8988T (cell line): ENCODE results near the gene CHST11.
A peak's percentile ranks its signal among the peaks of the same experiment; 100 is the strongest.

Experiments used
- DNase-seq: peaks from one replicate; pipeline ENCODE4 v3.0.0; 2011

The CHST11 gene

DNA sequence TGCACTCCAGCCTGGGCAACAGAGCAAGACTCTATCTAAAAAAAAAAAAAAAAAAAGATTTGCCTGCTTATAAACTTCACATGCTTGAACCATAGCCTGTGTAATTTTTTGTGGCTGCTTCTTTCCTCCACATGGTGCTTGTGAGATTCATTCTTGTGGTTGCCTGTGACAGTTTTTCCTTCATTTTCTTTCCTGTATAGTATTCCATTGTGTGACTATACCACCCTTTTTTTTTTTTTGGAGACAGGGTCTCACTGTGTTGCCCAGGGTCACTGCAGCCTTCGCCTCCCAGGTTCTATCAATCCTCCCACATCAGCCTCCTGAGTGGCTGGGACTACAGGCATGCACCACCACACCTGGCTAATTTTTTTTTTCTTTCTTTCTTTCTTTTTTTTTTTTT is 22.6 kb upstream of the CHST11 start:
- DNase-seq = no peak

DNA sequence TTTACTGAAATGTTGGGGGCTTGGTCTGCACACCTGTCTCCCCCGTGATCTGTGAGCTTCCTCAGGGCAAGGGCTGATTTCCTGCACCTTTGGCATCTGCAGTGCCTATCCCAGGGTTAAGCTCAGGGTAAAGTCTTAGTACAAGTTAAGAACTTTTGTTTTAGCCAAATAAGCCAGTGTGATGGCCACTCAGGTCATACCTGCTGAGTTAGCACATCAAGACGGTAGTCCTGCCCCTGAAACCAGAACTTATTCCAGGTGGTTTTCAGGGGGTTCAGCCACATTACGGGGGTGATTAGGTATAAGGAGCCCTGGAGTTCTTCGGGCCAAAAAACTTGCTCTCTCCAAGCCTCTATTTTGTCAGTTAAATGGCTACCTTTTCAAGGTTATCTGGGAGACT is 21.6 kb upstream of the CHST11 start:
- DNase-seq = no peak

DNA sequence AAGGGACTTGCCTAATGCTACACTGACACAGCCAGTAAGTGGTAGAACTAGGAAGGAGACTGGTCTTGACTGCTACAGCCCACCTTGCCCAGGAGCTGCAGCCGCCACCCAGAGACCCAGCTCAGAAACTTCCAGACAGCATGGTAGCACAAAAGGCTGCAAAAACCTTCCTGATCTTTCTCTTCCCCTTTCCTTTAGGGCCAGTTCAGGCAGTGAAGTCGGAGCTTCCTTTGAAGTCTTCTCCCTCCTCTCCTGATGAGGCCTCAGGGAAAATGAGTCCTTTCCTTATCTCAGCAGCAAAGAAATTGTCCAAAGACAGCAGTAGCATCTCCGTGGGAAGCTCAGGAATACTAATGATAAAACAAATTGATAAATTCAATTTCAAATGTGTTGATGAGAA is 21.0 kb upstream of the CHST11 start:
- no peak for DNase-seq

DNA sequence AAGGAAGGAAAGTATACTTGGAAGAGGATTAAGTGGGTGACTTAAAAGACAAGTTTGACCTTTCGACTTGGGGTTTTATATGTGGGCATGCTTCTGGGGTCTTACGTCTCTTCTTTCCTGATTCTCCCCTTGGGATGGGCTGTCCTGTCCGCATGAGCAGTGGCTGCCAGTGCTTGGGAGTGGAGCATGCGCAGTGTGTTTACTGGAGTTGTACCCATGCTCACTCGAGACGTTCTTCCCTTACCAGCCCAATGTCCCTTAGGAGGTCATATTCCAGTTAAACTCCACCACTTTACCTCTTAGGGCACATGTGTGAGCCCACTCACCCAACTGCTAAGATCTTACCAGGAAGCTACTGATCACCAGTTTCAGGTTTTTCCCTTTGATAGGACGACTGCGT is 20.0 kb upstream of the CHST11 start:
- DNase-seq = no peak

DNA sequence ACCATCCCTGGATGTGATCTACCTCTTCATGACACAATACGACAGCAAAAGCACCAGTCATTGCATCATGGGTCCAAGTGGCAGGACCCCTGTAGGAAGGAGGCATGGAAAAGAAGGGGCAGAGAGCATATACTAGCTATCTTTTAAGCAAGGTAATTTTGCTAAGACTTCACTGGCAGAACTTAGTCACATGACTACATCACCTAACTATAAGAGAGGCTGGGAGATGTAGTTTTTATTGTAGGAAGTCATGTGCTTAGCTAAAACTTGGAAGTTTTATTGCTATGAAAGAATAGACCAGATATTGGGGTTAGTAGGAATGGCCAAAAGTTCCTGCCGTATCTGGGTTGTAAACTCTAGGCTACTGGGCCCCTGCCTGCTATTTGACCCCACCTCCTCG is 18.6 kb upstream of the CHST11 start:
- DNase-seq = no peak

DNA sequence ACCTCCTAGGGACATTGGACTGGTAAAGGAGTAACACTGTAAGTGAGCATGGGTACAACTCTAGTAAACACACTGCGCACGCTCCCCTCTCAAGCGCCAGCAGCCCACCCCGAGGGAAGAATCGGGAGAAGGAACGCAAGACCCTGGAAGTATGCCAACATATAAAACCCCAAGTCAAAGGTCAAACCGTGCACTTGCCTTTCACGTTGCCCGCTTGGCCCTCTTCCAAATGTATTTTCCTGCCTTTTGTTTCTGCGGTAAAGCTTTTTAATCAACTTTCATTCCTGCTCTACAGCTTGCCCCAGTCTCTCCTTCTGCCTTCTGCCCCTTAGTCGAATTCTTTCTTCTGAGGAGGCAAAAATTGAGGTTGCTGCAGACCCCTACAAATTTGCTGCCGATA is 17.6 kb upstream of the CHST11 start:
- no peak for DNase-seq

DNA sequence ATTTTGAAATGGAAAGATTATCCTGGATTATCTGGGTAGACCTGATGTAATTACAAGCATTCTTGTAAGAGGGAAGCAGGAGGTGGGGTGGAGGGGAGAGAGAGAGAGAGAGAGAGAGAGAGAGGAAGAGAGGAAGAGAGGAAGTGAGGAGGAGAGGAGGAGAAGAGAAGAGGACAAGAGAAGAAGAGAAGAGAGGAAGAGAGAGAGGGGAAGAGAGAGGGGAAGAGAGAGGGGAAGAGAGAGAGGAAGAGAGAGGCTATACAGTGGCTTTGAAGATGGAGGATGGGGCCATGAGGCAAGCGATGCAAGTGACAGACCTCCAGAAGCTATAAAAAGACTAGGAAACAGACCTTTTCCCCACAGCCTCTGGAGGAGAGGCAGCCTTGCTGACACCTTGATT is 13.7 kb upstream of the CHST11 start:
- DNase-seq = no peak

DNA sequence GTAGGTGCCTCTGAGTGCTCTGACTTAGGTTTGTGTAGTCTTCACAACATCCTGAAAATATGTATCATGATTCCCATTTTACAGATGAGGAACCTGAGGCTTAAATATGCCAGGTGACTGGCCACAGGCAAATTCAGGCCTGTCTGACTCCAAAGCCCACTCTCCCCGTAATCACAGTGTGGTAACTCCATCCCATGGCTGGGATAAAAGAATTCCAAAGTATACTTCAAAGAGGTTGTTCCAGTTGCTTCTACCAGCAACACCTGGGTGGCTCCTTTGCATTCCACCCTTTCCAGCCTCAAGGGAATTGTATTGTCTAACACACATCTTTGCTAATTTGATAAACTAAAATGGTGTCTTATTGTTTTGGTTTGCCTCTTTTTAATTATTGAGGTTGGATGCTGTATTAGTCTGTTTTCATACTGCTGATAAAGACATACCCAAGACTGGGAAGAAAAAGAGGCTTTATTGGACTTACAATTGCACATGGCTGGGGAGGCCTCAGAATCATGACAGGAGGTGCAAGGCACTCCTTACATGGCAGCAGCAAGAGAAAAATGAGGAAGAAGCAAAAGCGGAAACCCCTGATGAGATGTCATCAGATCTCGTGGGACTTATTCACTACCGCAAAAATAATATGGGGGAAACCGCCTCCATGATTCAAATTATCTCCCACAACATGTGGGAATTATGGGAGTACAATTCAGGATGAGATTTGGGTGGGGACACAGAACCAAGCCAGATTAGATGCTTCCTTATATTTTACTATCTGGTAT is 9.9 kb upstream of the CHST11 start:
- no peak for DNase-seq

DNA sequence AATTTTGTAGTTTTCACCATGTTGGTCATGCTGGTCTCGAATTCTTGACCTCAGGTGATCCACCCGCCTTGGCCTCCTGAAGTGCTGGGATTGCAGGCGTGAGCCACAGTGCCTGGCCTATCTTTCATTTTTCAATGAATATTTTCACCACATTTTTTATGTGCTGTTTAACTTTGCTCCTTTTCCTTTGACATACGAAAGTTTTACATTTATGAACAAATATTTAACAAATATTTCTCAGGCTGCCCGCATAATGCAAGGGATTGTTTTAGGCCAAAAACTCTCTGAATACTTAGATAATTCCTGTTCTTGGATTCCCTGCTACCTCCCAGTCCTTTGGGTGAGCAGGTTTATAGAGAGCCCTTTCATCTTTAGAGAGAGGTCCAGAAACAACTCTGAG is 8.7 kb upstream of the CHST11 start:
- no peak for DNase-seq

DNA sequence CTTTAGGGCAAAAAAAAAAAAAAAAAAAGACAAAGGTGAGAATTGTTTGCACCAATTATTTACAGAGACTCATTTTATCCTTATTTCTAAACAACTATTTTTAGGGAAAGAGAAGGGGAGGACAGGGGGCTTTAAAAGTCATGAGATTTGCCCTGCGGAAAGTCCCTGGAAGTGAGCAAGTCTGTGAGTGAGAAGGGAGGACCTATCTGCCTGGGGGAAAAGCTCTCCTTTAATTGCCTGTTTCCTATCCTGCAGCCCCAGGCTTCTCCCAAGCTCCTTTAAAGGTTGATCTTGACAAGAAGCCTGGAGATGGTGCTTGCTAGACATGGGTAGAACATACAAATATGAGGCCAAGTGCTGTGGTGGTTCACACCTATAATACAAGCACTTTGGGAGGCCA is 8.3 kb upstream of the CHST11 start:
- no peak for DNase-seq

DNA sequence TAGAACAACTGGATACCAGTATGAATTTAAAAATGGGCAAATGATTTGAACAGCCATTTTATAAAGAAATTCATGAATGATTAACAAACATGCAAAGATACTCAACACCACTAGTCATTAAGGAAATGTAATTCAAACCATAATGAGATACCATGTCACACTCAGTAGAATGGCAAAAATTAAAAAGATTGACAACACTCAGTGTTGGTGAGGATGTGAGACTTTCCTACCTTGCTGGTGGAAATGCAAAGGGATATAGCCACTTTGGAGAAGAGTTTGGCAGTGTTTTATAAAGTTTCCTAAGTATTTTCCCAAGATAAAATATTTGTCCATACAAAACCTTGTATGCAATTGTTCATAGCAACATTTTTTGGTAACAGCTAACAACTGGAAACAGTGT is 6.0 kb upstream of the CHST11 start:
- DNase-seq = no peak

DNA sequence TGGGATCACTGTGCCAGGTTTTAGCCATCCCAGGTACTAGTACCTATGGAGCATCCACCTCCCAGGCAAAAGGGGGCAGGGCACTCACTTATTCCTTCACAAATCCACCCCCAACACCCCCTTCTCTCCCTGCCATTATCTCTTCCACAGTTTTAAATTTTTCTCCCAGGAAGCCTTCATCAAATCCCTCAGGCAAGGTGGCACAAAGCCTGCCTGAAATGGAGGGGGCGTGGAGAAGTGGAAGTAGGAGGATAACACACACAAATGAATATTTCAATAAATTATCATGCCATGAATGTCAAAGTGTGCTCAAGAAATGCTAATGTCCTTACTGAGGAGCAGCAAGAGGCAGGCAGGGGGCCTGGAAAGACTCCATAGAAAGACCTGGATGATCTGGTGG is 4.7 kb upstream of the CHST11 start:
- DNase-seq = no peak

DNA sequence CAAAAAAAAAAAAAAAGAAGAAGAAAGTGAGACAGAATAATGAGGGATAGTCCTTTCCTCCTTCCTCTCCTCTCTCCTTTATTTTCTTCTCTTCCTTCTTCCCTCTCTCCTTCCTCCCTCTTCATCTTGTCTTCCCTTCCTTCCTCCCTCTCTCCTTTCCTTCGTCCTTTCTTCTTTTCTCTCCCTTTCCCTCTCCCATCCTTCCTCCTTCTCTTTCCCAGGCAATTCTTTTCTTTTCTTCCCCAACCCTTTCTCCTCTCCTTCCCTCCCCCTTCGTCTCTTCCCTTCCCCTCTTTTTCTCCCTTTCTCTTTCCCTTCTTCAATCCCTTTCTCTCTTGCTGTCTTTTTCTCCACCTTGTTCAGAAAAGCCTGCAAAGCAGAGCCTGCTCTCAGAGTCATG is 3.6 kb upstream of the CHST11 start:
- no peak for DNase-seq

DNA sequence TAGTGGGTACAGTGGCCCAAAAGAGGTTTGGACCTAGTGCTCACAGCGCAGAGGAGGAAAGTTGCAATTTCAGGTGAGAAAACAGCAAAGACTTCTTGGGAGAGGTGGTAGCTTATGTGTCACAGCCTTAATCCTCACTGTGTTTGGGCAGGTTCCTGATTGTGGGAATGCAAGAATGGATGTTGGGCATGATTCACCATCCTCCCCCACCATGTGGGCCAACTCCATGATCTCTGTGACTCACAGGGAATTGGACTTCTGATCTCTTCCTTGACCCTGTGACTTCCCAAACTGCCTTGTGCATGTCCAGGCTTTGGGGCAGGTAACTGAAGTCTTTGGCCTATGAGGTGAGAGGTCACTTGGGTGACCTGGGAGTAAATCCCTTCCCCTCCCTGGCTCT is 1.8 kb upstream of the CHST11 start:
- no peak for DNase-seq

DNA sequence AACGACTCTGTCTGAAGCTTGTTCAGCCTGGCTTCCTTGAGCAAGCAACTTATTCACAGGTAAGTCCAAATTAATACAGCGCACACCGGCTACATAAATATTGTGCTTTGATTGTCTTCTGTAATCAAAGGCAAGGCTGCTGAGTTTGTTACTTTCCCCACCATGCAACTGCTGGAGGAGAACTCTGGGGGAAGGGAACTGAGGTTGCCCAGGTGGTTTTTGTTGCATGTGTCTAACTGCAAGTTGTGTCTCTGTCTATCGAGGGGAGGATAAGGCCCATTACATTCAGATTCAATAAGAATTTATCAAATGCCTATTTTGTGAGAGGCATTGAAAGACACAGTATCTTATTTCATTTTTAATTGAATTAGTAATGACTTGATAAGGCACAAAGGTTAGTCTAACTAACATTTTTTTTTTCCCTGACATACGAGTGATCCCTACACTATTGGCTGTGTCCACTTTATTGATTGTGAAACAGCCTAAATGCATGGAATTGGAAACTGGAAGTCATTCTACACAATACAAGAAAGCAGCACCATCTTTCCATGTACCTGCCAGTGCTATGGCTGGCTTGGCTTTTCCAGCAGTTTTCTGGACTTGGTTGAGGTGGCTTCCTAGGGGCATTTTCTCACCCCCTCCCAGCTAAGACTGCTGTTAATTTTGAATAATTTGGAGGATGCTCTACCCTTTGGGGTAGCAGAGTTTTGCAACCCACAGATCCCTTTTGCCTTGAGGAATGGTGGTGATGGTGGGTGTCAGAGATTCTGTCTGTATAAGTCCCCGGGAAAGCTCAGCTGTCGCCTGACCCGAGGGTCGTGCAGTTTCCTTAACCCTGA is 951 bp upstream of the CHST11 start:
- DNase-seq = no peak

DNA sequence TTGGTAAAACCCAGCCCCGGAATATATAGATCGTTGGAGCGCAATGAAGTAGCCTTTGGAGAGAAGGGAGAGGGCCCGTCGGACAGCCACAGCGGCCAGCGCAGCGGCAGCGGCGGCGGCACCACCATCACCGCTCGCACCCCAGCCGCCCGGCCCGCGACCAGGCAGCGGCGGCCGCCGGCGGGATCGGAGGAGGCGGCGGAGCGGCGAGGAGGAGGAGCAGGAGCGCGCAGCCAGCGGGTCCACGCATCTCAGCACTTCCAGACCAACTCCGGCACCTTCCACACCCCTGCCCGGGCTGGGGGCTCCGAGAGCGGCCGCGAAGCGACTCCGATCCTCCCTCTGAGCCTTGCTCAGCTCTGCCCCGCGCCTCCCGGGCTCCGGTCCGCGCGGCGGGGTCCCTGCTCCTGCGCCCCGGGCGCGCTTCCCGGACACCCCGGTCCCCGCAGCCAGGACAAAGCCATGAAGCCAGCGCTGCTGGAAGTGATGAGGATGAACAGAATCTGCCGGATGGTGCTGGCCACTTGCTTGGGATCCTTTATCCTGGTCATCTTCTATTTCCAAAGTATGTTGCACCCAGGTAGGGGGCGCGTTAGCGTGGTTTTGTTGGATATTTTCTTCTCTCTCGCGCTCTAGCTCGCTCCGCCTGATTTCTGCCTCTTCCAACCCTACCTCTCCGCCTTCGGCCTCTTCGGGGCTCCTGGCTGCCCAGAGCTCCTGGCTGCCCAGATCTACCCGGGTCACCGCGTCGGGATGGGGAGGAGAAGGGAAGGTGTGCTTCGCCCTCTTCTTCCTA is 400 bp downstream of the CHST11 start:
- DNase-seq = peak; percentile 75

DNA sequence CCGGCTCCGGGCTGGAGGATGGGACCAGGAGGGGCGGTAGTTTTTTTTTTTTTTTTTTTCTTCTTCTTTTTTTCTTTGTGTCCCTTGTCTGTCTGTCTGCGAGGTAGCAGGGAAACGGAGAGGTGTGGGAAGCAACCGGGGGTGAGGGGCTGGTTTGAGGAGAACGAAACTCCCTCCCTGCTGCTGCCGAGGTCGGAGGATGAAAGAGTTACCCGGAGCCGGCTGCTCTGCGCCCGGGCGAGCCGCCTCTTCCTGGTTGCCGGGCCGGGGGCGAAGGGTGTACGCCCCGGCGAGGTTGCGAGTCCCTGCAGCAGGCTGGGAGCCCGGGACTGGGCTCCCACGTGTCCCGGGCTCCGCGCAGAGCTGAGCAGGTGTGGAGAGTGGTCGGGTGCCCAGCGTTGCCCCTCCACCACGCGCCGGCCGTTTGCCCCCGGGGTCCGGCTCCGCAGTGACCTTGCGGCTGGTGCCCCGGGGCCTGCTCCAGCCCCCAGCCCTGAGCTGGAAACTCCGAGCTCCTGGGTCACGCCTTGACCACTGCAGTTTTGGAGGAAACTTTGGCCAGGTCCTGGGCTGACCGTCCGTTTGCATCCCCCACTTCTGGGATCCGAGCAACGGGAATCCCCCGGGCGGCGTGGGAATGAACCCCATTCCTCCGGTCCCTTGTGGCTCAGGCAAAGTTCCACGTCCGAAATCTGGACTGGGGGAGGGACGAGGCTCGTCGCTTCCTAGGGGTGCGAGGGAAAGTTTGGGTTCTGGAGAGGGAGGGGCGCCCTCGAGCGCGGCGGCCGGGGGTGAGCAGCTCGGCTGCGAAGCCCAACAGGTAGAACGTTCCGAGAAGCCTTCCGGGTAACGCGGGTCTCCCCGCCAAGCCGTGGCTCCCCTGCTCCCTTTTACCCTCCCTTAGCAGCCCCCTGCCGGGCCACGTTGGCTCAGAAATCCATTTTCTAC is 1.3 kb downstream of the CHST11 start:
- DNase-seq = peak; percentile 52

DNA sequence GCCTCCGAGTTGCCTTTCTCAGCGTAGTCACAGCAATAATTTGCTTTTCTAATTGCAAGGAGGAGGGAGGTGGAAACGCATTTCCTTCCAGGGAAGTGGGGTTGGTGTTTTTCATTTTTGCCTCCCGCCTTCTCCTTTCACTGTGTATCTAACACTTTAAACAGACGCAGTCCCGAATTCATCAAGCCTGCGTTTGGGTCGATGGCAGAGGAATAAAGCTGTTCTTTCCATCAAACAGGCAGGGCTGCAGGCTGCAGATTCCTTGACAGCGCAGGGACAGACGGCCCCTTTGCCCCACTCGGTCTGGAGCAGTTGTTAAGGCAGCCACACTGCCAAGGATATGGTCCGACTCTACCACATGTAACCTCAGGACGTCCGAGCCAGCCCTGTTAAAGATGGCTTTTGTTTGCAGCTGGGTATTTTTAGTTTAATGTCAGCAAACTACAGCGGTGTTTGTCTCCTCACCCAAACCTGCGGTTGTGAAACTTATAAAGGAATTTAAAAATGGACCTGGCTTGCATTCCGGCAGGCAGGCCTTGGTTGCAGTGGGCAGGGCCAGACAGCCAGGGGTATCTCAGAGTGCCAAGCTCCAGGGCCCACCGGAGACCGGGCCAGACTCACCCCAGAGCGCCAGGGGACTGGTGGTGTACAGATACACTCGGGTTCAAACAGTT is 2.1 kb downstream of the CHST11 start:
- peak; percentile 30 for DNase-seq

DNA sequence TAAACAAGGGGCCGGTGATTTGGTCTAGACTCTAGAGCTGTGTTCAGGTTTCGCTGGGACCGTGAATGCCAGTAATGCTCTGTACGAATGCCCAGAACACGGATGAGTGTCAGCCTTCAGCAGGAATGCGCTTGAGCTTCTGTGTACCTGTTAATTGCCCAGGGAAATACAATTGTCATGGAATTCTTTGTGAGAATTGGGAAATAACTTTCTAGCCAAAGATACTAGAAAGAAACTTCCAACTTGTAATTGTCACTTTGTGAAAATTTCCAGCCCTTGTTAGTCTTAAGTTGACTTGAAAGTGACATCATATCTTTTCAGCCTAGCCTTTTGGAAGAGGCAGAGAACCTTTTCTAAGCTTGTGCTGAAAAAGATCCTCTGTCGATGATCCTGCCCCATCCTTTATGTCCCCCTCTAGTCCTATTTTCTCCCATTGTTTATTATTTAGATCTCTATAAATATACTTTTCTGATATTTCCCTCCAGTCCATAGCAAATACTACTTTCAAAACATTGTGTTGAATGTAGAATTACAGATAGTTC is 2.7 kb downstream of the CHST11 start:
- DNase-seq = no peak

DNA sequence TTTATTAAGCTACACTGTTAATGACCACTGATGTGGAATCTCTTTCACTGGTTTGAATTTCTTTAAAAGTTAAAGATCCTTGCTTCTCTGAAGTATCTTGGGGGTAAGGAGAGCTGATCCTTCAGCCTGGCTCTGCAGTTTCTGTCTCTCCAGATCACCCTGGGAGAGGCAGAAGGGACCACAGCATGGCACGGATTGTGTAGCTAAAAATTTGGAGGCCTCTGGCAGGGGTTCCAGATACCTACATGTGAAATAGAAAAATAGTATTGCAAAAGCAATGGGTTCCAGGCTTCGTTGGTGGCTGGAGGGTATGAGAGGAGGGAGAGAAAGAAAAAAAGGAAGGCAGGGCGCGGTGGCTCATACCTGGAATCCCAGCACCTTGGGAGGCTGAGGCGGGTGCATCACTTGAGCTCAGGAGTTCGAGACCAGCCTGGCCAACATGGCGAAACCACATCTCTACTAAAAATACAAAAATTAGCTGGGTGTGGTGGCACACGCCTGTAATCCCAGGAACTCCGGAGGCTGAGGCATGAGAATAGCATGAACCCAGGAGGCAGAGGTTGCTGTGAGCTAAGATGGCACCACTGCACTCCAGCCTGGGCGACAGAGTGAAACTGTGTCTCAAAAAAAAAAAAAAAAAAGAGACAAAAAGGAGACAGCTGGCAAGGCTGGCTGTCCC is 3.4 kb downstream of the CHST11 start:
- DNase-seq = no peak
